Right cardiac atrium (tissue), 5 donors: ENCODE data around the gene ETFA. TPM values are rescaled to one million over a fixed set of nuclear protein-coding genes. Genes with fewer than 3 reads are reported as not detected.

Source experiments
- ATAC-seq, 2 donors: fragments of 200-7000 bp; cut with Tn5 transposase; one replicate each; pipeline versions ENCODE4 v1.8.0 to v1.9.1; 2020; ENCODE audit warnings: moderate library complexity in 2 of 2, mild to moderate bottlenecking in 1 of 2
- DNase-seq, 3 donors: peaks; one replicate each; pipeline ENCODE4 v3.0.0-alpha.2; 2020
- H3K27ac ChIP-seq: one replicate; pipeline ENCODE4 v1.5.1; 2013; ENCODE audit warnings: mild to moderate bottlenecking, low read length, control low read depth, moderate library complexity
- H3K27me3 ChIP-seq: one replicate; pipeline ENCODE4 v1.6.1; 2013; ENCODE audit not compliant: control insufficient read depth, insufficient read depth
- H3K4me1 ChIP-seq: one replicate; pipeline ENCODE4 v1.6.1; 2013; ENCODE audit warnings: low read length; ENCODE audit not compliant: control insufficient read depth, insufficient read depth
- H3K4me3 ChIP-seq: one replicate; pipeline ENCODE4 v1.5.1; 2013; ENCODE audit warnings: low read length, control low read depth
- H3K9me3 ChIP-seq: one replicate; pipeline ENCODE4 v1.6.1; 2013; ENCODE audit warnings: low read length; ENCODE audit not compliant: control insufficient read depth
- WGBS: extraction: QIAGEN DNeasy Blood & Tissue Kit; methylation state at CpG from one replicate; pipeline ENCODE4 v1.1.7; 2013; 5-methylcytosine and 5-hydroxymethylcytosine counted together
- intact Hi-C, 4 donors: fragments of 100-400 bp; cut with DNase I; formaldehyde crosslinking; loops; one replicate each; pipeline versions ENCODE4 v1.11.0 to v1.14.0; 2022 to 2023
- polyA plus RNA-seq: library from polyadenylated mRNA; stranded (reverse); fragments of 200-250 nt; gene quantifications from one replicate; pipeline ENCODE4 v1.2.3, GENCODE V29; 2013
- total RNA-seq, 4 donors: library from RNA; stranded (reverse); fragmentation: NEBNext Ultra II Directional; extraction: Animal tissue kit (Norgen Biotek cat#: 25700); gene quantifications; one replicate each; pipeline ENCODE4 v1.2.1, GENCODE V29; 2021
- donor health status: healthy with polysubstance abuse.
- donor health status: DM: no; HTN: yes; CAD: no.
- donor health status: DM: no; HTN: no; CAD: no.
- donor health status: DM: no; HTN: yes; CAD: no; lungs with severe emphysema.
- donor health status: DM: yes; HTN: yes; CAD: no.

Gene ETFA
- total and polyA plus RNA-seq, 5 donors: 248 to 283 (median 251) TPM

DNA sequence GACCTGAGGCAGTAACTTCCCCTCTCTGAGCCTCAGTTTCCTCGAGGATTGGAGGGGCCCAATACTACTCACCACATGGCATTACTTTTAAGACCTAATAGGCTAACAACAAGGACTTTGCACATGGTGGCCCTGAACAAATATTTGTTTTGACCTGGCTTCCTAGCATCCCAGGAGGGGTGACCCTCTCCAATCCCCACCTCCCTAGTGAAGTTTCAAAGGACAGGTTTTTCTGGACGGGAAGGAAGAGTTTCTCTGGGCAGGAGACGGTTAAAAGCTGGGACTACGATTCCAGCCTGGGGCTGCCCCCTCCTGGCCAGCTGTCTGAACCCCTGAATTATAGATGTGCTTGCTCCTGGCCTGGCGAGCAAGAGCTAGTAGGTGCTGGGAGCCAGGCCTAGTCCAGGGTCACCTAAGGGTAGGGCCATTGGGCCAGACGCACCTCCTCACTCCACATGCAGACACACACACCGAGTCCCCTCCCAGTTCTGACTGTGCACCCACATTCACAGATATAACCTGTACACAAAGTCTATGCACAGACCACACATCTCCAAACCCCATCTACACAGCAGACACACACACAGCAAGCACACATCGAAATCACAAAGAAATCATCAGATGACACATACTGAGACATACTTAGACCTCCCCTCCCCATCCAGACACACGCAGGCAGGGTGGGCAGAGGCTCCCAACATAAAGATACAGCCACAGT is 22.6 kb upstream of the ETFA start:
- intact Hi-C loops: loop anchor here in 2 of 4 donors (5.0 to 10.0 kb wide), 2 partner anchors 99 to 147 kb away; no protein-coding TSS in a partner anchor
- no peak overlapping the region for H3K4me3 ChIP-seq
- ATAC-seq (peak in 1 of 2 donors; percentile 21), DNase-seq (no peak)
- 48% methylated on average over 9 of the region's 9 CpGs for WGBS
- H3K27me3 ChIP-seq: no peaks in the 10 kb centered on the region
- peaks cover 2% of the 10 kb centered on the region for H3K4me1 ChIP-seq
- H3K9me3 ChIP-seq: no peaks in the 10 kb centered on the region
- H3K27ac ChIP-seq: no peak overlapping the region

DNA sequence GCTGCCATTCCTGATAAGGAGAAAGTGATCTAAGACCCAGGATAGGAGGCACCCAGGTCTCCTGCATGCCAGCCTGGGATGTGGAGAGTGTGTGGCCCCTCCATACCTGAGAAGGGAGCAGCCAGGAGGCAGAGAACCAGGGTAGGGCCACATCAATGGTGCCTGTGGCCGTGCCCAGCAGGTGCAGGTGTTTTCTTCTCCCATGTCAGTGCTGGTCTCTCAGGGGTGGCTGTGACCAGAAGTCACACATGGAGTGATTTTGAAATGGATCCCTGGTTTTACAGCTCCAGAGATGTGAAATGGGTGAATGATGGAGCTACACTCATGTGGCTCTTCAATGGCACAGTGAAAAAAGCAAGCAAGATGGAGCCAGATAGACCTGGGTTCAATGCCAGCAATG is 22.0 kb upstream of the ETFA start:
- H3K4me3 ChIP-seq: no peak overlapping the region
- peaks cover 2% of the 10 kb centered on the region for H3K4me1 ChIP-seq
- H3K9me3 ChIP-seq: no peaks in the 10 kb centered on the region
- H3K27ac ChIP-seq: no peak overlapping the region
- no peaks in the 10 kb centered on the region for H3K27me3 ChIP-seq
- ATAC-seq: no peak
- WGBS: 95% methylated on average over 1 of the region's 1 CpG
- intact Hi-C loops: loop anchor here in 2 of 4 donors (5.0 to 10.0 kb wide), 2 partner anchors 99 to 146 kb away; no protein-coding TSS in a partner anchor
- DNase-seq: no peak

DNA sequence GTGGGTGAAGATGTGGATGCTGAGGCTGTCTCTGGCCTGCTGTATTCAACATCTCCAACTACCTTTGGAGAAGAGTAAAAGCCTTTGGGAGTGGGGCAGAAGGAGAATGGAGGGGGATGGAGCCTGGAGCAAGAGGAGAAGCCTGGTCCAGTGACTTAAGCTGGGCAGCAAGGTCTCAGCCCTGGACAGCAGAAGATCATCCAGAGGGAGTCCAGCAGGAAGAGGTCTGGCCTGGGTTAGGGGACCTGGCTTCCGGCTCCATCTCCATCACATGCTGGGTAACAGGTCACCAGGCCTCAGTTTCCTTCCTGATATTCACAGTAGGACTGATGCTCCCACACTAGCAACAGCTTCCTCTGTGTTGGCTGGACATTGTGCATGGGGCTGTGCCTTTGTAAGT is 21.5 kb upstream of the ETFA start:
- 84% methylated on average over 1 of the region's 1 CpG for WGBS
- intact Hi-C loops: loop anchor here in 2 of 4 donors (5.0 to 10.0 kb wide), 2 partner anchors 98 to 145 kb away; no protein-coding TSS in a partner anchor
- H3K4me1 ChIP-seq: peaks cover 2% of the 10 kb centered on the region
- DNase-seq (no peak), ATAC-seq (no peak)
- H3K27ac ChIP-seq: no peak overlapping the region
- H3K9me3 ChIP-seq: no peaks in the 10 kb centered on the region
- no peaks in the 10 kb centered on the region for H3K27me3 ChIP-seq
- H3K4me3 ChIP-seq: no peak overlapping the region

DNA sequence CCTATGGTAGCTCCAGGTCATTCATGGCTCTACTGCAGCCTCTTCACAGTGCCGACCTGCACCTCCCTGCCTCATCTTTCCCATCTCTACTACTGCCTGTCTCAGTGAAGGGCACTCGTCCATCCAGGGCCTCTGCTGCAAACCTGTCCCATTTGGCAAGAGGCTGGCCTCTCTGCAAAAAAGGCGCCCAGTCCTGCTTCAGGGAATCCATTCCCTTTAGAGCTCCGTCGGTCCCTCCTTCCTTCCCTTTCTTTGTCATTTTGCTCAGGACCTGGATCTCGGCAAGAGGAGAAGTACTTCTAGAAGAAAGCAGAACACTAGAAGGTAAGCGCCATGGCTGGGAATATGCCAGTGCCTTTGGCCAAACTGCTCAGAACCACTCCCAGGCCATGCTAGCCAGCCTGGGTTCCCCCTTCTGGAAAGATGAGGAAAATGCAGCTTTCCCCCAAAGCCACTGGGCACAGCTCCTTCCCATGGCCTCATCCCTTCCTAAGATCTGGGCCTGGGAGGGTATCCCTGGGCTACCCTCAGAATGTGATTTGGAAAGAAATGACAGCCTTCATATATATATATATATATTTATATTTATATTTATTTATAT is 18.9 kb upstream of the ETFA start:
- intact Hi-C loops: loop anchor here in 2 of 4 donors (5.0 to 10.0 kb wide), 2 partner anchors 95 to 143 kb away; no protein-coding TSS in a partner anchor
- Histone ChIP-seq H3K27me3 (no peaks in the 10 kb centered on the region), H3K4me3 (no peak overlapping the region), H3K27ac (no peak overlapping the region), H3K9me3 (no peaks in the 10 kb centered on the region), H3K4me1 (peaks cover 2% of the 10 kb centered on the region)
- DNase-seq (peak; percentile 62 to 80 (median 75)), ATAC-seq (peak; percentile 80 to 85)
- WGBS: 66% methylated on average over 7 of the region's 7 CpGs

DNA sequence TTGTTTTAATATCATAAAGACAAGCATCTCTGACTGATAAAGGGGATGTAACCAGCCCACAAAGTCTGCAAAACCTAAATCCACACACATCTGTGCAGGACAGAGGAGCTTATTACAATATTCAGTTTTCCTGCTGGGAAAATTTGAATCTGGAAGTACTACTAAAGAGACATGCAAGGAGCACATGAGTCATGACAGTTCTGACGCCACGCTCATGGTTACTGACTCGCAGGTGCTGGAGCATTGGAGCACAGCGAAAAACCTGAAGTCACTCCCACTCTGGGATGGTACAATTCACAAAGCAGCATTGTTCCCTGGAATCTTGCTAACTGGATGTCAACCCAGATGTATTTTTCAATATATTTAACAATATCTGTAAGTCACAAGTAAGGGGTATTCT is 17.7 kb upstream of the ETFA start:
- intact Hi-C loops: loop anchor here in 1 of 4 donors (5.0 kb wide), 1 partner anchor 142 kb away; no protein-coding TSS in a partner anchor
- no peak for DNase-seq
- 80% methylated on average over 4 of the region's 4 CpGs for WGBS
- Histone ChIP-seq H3K27me3 (no peaks in the 10 kb centered on the region), H3K9me3 (no peaks in the 10 kb centered on the region), H3K4me1 (no peaks in the 10 kb centered on the region), H3K4me3 (no peak overlapping the region), H3K27ac (no peak overlapping the region)
- ATAC-seq: no peak

DNA sequence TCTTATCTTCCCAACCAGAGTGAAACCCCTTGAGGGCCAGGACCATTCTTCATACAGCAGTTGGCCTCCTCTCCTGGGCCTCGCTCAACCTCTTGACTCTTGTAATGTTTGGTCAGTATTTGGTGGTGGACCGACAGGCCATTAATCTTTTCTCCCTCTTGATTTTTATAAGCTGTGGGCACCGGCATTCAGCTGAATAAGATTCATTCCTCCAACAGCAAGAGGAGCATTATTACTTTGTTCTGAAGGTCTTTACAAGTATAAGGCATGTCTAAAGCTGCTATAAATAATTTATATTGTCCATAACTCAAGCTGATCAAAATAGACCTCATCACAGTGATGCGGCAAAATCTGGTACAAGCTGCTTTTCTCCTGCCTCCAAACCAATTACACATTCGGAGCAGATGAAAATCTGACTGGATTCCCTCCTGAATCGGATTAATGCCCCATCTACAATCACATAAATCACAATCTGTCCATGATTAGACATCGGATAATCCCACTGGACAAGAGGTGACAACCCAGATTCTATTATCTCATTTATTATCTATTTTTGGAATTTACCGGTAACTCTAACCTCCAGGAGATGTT is 16.9 kb upstream of the ETFA start:
- WGBS: 86% methylated on average over 8 of the region's 8 CpGs
- no peaks in the 10 kb centered on the region for H3K9me3 ChIP-seq
- DNase-seq: no peak
- no peak overlapping the region for H3K27ac ChIP-seq
- H3K4me3 ChIP-seq: no peak overlapping the region
- H3K27me3 ChIP-seq: no peaks in the 10 kb centered on the region
- no peaks in the 10 kb centered on the region for H3K4me1 ChIP-seq
- intact Hi-C loops: loop anchor here in 1 of 4 donors (5.0 kb wide), 1 partner anchor 141 kb away; no protein-coding TSS in a partner anchor
- ATAC-seq: no peak

DNA sequence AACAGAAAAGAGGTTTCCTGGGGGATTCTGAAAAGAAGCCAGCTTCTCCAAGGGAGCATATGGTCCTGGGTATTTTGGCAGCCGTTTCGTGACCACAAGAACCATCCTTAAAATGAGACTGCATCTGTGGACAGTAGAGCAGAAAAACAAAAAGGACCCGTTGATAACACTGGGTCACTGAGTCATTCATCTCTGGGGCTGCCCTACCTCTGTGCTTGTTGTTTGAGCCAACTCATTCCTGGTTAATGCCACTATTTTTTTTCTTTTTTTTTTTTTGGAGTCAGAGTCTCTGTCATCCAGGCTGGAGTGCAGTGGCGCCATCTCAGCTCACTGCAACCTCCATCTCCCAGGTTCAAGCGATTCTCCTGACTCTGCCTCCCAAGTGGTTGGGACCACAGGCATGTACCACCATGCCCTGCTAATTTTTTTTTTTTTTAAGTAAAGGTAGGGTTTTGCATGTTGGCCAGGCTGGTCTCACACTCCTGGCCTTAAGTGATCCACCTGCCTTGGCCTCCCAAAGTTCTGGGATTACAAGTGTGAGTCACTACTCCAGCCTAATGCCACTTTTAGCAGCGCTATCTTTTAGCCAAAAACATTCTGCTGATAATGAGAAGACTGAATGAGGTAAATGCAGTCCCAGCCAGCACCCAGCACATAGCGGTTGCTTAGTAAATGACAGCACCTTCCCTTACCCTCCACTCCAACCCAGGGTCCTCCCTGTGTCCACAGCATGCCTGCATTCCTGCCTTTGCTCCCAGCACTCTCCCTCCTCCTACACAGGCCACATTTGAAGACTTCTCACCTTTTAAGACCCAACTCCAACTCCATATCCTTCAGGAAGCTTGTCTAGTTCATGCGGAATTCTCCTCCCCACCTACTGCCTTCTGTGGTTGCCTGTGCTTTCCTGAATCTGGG is 16.2 kb upstream of the ETFA start:
- no peak overlapping the region for H3K4me3 ChIP-seq
- no peaks in the 10 kb centered on the region for H3K27me3 ChIP-seq
- H3K9me3 ChIP-seq: no peaks in the 10 kb centered on the region
- H3K27ac ChIP-seq: no peak overlapping the region
- intact Hi-C loops: loop anchor here in 1 of 4 donors (5.0 kb wide), 1 partner anchor 140 kb away; no protein-coding TSS in a partner anchor
- ATAC-seq (peak; percentile 68 to 69), DNase-seq (no peak)
- WGBS: 71% methylated on average over 8 of the region's 8 CpGs
- no peaks in the 10 kb centered on the region for H3K4me1 ChIP-seq

DNA sequence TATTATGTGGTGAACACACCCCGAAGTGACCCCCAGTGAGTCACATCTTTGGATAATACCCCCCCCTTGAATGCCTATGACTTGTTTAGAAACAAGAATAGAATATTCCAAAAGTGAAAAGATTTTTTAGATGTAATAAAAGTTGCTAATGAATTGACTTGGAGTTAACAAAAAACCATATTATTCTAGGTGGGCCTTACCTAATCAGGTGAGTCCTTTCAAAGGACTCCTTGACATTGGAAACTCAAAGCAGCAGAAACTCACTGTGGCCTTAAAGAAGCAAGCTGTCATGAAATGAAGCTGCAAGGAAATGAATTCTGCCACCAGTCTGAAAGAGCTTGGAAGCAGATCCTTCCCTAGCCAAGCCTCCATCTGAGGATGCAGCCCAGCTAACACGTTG is 14.4 kb upstream of the ETFA start:
- intact Hi-C loops: loop anchor here in 1 of 4 donors (5.0 kb wide), 1 partner anchor 138 kb away; no protein-coding TSS in a partner anchor
- Histone ChIP-seq H3K27me3 (no peaks in the 10 kb centered on the region), H3K4me1 (no peaks in the 10 kb centered on the region), H3K4me3 (no peak overlapping the region), H3K9me3 (no peaks in the 10 kb centered on the region), H3K27ac (no peak overlapping the region)
- DNase-seq (no peak), ATAC-seq (no peak)
- WGBS: 70% methylated on average over 2 of the region's 2 CpGs

DNA sequence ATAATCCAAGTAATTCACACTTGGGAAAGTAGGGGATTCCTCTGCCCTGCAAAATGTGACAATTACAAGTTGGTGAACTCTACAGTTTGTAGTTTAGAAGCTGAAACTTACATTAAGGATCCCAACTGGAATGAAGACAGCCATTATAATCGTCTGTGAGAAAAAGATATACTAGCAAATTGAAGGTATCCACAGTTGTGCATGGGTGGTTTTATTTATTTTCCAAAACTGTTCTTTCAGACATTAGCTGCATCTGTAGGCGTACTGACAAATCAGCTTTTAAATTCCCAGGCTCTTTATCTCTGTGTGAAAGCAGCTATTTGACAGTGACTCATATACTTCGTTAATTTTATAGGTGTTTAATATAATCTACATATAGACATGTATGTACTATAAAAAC is 12.8 kb upstream of the ETFA start:
- 55% methylated on average over 3 of the region's 3 CpGs for WGBS
- intact Hi-C loops: no loop called here
- Histone ChIP-seq H3K9me3 (no peaks in the 10 kb centered on the region), H3K27me3 (no peaks in the 10 kb centered on the region), H3K27ac (no peak overlapping the region), H3K4me3 (no peak overlapping the region), H3K4me1 (no peaks in the 10 kb centered on the region)
- DNase-seq (no peak), ATAC-seq (no peak)

DNA sequence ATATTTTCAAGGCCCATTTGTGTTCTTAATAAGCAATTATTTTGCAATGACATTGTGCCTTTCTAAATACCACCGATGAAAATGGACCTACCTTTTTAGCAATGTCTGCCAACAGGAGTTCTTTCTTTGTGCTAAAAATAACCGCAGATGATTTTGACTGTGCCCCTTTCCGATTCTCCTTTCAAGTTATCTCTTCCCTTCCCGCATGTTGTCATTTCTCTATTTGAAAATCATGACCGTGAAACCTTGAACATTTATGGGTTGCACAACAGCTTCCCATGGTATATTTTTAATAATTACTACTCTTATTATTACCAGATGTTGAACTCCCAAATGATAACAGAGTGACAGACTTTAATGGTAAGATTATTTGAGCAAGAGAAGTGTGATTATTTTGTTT is 10.3 kb upstream of the ETFA start:
- DNase-seq: no peak
- Histone ChIP-seq H3K27me3 (no peaks in the 10 kb centered on the region), H3K27ac (no peak overlapping the region), H3K9me3 (no peaks in the 10 kb centered on the region), H3K4me3 (no peak overlapping the region), H3K4me1 (no peaks in the 10 kb centered on the region)
- intact Hi-C loops: no loop called here
- 48% methylated on average over 5 of the region's 5 CpGs for WGBS
- ATAC-seq: no peak
